HG03095 (cell line): Measurements from ENCODE around the gene CYP4F22.
"Not testable (repeated sequence)": the region's sequence is repeated elsewhere in the genome, so short reads cannot be mapped to it uniquely, and the experiment has no call there.

Experiments used
- ATAC-seq: cut with Tn5 transposase; IDR thresholded peaks from one replicate; pipeline ENCODE4 v1.9.1; 2021; ENCODE audit warnings: moderate library complexity; ENCODE audit not compliant: unreplicated experiment

Gene CYP4F22

GRCh38 chr19:15508035-15508710, at the start of gene CYP4F22:
Gene CYP4F22 (plus strand): TSS chr19:15508525. CDS start chr19:15525337, 16,812 bp downstream.
- no peak for ATAC-seq

GRCh38 chr19:15461694-15462093, 46.6 kb upstream of the CYP4F22 start:
- ATAC-seq, result no peak

GRCh38 chr19:15463861-15464371, 44.4 kb upstream of the CYP4F22 start:
- no peak for ATAC-seq

GRCh38 chr19:15464394-15465385, 43.6 kb upstream of the CYP4F22 start, which contains the start of gene RASAL3:
Gene RASAL3 (minus strand): TSS chr19:15464544. CDS start chr19:15464358, 186 bp downstream.
- ATAC-seq, result no peak

- ATAC-seq, result peak; percentile 43
Measured at GRCh38 chr19:15466851-15467733, 41.2 kb upstream of the CYP4F22 start.

GRCh38 chr19:15467734-15468214, 40.6 kb upstream of the CYP4F22 start:
- ATAC-seq, result no peak

- ATAC-seq, result no peak
Measured at GRCh38 chr19:15468675-15469512, 39.4 kb upstream of the CYP4F22 start.

- ATAC-seq, result no peak
Measured at GRCh38 chr19:15469513-15470297, 38.6 kb upstream of the CYP4F22 start.

- ATAC-seq, result no peak
Measured at GRCh38 chr19:15471639-15472101, 36.7 kb upstream of the CYP4F22 start.

- ATAC-seq, result not testable (repeated sequence)
Measured at GRCh38 chr19:15473821-15474220, 34.5 kb upstream of the CYP4F22 start.

GRCh38 chr19:15475169-15475568, 33.2 kb upstream of the CYP4F22 start:
- no peak for ATAC-seq

GRCh38 chr19:15475611-15476010, 32.7 kb upstream of the CYP4F22 start:
- no peak for ATAC-seq

- ATAC-seq, result no peak
Measured at GRCh38 chr19:15476325-15476724, 32.0 kb upstream of the CYP4F22 start.

GRCh38 chr19:15479391-15480345, 28.7 kb upstream of the CYP4F22 start, which contains the start of gene PGLYRP2:
Gene PGLYRP2 (minus strand): TSS chr19:15479501. CDS start chr19:15479371, 130 bp downstream.
- ATAC-seq, result no peak

GRCh38 chr19:15480996-15481395, 27.3 kb upstream of the CYP4F22 start:
- not testable (repeated sequence) for ATAC-seq

- not testable (repeated sequence) for ATAC-seq
Measured at GRCh38 chr19:15485768-15486167, 22.6 kb upstream of the CYP4F22 start.

- no peak for ATAC-seq
Measured at GRCh38 chr19:15487038-15487437, 21.3 kb upstream of the CYP4F22 start.
